ENCODE data around the gene CPNE5. TPM values are rescaled to one million over a fixed set of nuclear protein-coding genes. Genes with fewer than 3 reads are reported as not detected.

Gene CPNE5
- total RNA-seq, 1 donor from 2014 or later: 24.9 TPM

DNA sequence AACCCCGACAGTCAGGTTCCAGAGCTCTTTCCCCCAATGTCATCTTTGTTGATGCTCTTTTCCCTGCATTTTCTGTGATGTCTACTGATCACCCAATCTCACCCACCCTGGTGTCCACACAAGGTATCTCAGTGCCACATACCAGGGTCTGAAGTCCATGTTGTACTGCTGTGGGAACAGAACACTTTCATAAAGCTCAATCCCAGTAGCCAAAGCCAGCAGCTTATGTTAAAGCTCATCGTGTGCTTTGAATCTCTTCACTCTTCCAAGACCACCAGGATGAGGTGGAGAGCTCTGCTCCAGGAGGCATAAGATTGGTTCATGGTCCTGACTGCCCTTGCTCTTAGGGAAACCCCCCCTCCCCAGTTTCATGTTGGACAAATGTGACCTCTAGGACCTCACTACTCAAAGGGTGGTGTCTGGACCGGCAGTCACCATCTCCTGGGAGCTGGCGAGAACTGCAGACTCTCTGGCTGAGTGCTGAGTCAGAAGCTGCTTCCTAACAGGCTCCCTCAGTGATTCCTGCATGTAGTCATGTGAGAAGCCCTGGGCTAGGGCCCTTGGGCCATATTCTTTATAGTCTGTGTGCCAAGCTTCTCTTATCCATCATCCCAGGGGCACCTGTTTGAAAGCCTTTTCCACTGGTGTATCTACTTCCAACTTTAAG, 13.4 kb upstream of the CPNE5 start:
- Mint-ChIP-seq H3K4me1 (ENCODE audit: unreplicated experiment) (peaks cover 31% of the 10 kb centered on the region), H3K27me3 (ENCODE audit: unreplicated experiment) (peaks cover 2% of the 10 kb centered on the region), H3K9me3 (ENCODE audit: unreplicated experiment) (no peaks in the 10 kb centered on the region), H3K4me3 (ENCODE audit: unreplicated experiment) (no peak overlapping the region), H3K27ac (ENCODE audit: unreplicated experiment) (peak overlapping the region; percentile 2), H3K36me3 (ENCODE audit: low read depth, unreplicated experiment) (peaks cover 26% of the 10 kb centered on the region)
- TF ChIP-seq, protein P1, sequence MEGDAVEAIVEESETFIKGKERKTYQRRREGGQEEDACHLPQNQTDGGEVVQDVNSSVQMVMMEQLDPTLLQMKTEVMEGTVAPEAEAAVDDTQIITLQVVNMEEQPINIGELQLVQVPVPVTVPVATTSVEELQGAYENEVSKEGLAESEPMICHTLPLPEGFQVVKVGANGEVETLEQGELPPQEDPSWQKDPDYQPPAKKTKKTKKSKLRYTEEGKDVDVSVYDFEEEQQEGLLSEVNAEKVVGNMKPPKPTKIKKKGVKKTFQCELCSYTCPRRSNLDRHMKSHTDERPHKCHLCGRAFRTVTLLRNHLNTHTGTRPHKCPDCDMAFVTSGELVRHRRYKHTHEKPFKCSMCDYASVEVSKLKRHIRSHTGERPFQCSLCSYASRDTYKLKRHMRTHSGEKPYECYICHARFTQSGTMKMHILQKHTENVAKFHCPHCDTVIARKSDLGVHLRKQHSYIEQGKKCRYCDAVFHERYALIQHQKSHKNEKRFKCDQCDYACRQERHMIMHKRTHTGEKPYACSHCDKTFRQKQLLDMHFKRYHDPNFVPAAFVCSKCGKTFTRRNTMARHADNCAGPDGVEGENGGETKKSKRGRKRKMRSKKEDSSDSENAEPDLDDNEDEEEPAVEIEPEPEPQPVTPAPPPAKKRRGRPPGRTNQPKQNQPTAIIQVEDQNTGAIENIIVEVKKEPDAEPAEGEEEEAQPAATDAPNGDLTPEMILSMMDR (IDR thresholded peaks at IDR 0.05; ENCODE audit: unreplicated experiment): no peak
- DNase-seq (ENCODE audit: low spot score): no peak

DNA sequence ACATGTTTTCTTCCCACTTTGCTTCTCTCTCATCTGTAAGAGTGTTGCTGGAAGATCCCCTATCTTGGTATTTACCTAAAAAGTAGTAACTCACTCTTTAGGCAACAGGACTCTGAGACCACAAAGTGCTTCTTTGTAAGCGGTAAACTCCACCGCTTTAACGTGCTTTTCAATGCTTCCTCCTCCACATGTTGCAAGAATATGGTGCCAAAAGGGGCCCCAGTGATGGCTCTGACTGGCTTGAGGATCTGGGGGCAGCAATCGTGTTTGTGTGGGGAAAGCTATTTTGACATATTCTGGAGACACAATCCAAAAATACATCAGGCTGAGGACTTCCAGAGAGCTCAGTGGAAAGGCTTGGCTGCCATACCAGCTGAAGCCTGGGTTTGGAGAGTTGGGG, 12.4 kb upstream of the CPNE5 start:
- Mint-ChIP-seq H3K4me3 (ENCODE audit: unreplicated experiment) (peak overlapping the region; percentile 52), H3K27me3 (ENCODE audit: unreplicated experiment) (peaks cover 2% of the 10 kb centered on the region), H3K4me1 (ENCODE audit: unreplicated experiment) (peaks cover 32% of the 10 kb centered on the region), H3K27ac (ENCODE audit: unreplicated experiment) (peak overlapping the region; percentile 68), H3K9me3 (ENCODE audit: unreplicated experiment) (no peaks in the 10 kb centered on the region), H3K36me3 (ENCODE audit: low read depth, unreplicated experiment) (peaks cover 21% of the 10 kb centered on the region)
- TF ChIP-seq, protein P1 (IDR thresholded peaks at IDR 0.05; ENCODE audit: unreplicated experiment): no peak
- DNase-seq (ENCODE audit: low spot score): no peak

DNA sequence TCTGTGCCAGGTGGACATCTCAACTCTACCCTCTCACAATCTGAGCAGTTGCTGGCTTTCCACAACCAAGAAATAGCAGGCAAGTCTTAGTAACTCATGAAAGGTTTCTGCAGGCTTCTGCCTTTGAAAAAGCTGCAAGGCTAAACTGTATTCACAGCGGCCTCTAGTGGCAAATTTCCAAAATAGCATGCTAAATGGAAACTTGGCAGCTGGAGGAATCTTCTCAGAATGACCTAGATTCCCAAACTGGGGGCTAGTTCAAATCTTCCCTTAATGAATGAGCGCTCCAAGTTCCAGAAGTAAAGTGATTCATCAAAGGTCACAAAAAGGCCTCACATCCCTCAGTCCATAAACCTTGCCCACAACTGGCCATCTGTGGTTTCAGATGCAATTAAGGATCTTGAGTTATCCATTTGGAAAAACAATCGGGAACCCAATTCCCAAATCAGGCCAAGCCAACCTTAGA, 11.9 kb upstream of the CPNE5 start:
- Mint-ChIP-seq H3K4me3 (ENCODE audit: unreplicated experiment) (no peak overlapping the region), H3K27me3 (ENCODE audit: unreplicated experiment) (peaks cover 2% of the 10 kb centered on the region), H3K36me3 (ENCODE audit: low read depth, unreplicated experiment) (peaks cover 17% of the 10 kb centered on the region), H3K27ac (ENCODE audit: unreplicated experiment) (no peak overlapping the region), H3K9me3 (ENCODE audit: unreplicated experiment) (no peaks in the 10 kb centered on the region), H3K4me1 (ENCODE audit: unreplicated experiment) (peaks cover 32% of the 10 kb centered on the region)
- TF ChIP-seq, protein P1 (IDR thresholded peaks at IDR 0.05; ENCODE audit: unreplicated experiment): peak; percentile 90
- peak; percentile 58 for DNase-seq (ENCODE audit: low spot score)

DNA sequence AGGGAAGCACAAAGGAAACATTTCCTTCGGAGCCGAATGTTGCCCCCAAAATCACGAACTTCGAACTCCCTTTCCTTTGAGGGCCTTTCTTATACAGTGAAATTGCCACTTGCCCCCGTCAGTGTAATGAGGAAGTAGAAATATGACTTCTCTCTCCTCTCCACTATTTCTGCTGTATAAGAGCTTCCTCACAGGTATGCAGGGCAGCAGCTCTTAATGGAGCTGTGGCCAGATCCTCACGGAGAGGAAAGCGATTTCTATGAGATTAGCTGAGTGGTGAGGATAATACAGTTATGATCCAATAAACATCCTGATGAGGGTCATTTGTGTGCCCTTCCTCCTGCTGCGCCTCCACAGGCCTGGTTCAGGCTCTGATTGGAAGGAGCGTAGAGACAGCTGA, 10.8 kb upstream of the CPNE5 start:
- no peak for DNase-seq (ENCODE audit: low spot score)
- Mint-ChIP-seq H3K4me1 (ENCODE audit: unreplicated experiment) (peaks cover 32% of the 10 kb centered on the region), H3K27ac (ENCODE audit: unreplicated experiment) (peak overlapping the region; percentile 11), H3K36me3 (ENCODE audit: low read depth, unreplicated experiment) (peaks cover 14% of the 10 kb centered on the region), H3K27me3 (ENCODE audit: unreplicated experiment) (peaks cover 6% of the 10 kb centered on the region), H3K4me3 (ENCODE audit: unreplicated experiment) (no peak overlapping the region), H3K9me3 (ENCODE audit: unreplicated experiment) (no peaks in the 10 kb centered on the region)
- TF ChIP-seq, protein P1 (IDR thresholded peaks at IDR 0.05; ENCODE audit: unreplicated experiment): no peak

DNA sequence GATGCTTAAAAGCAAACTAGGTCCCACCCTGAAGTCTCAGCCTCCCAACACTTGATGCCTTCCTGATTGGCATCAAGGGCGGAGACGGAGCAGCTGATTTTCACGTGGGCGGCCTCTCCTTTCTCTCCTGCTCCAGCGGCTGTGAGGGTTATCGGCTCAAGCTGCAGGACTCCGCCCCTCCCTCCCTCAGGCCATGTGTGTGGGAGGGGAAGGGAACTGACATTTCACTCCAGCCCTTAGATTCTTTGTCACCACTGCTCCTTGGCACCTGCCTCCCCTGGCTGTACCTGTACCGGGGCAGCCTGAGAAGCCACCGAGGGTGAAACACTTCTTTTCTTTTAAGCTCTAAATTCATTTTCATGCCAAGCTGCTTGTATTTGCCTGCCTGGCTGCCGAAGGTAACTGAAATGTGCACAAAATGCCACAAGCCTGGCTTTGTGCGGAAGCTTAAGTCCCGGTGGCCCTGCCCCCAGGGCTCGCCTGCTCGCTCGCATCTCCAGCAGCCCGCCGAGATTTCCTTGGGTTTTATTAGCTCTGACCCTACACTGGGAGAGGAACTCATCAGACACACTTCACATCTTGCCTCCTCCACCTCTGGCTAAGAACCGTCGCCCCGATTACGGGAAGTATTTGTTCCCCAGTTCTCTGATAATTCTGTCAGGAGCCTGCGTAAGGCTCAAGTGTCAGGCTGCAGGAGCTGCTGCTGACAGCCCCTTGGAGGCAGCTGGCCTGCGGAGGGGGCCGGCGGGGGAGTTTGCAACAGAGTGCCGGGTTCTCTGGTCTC, 9.6 kb upstream of the CPNE5 start:
- TF ChIP-seq, protein P1 (IDR thresholded peaks at IDR 0.05; ENCODE audit: unreplicated experiment): no peak
- H3K27me3 Mint-ChIP-seq (ENCODE audit: unreplicated experiment): peaks cover 6% of the 10 kb centered on the region
- H3K36me3 Mint-ChIP-seq (ENCODE audit: low read depth, unreplicated experiment): peaks cover 13% of the 10 kb centered on the region
- peaks cover 32% of the 10 kb centered on the region for H3K4me1 Mint-ChIP-seq (ENCODE audit: unreplicated experiment)
- H3K4me3 Mint-ChIP-seq (ENCODE audit: unreplicated experiment): no peak overlapping the region
- no peak overlapping the region for H3K27ac Mint-ChIP-seq (ENCODE audit: unreplicated experiment)
- DNase-seq (ENCODE audit: low spot score): peak; percentile 49
- no peaks in the 10 kb centered on the region for H3K9me3 Mint-ChIP-seq (ENCODE audit: unreplicated experiment)
